Spleen (tissue), 11 donors: ENCODE measurements around the gene FAM117B. TPM values are rescaled to one million over a fixed set of nuclear protein-coding genes. Genes with fewer than 3 reads are reported as not detected.

ENCODE experiments used
- DNase-seq: peaks from one replicate; pipeline ENCODE4 v3.0.0-alpha.2; 2020
- H3K27ac ChIP-seq, 8 donors: fragments of 200-600 bp; sonication (generic) in 7 of 8; 1 replicate in 4 of 8; 2 replicates in 4 of 8; pipeline versions ENCODE4 v1.5.0 to v1.8.0; 2016 to 2021; ENCODE audit warnings: inconsistent platforms in 4 of 8, mild to moderate bottlenecking in 4 of 8, moderate library complexity in 1 of 8
- H3K27me3 ChIP-seq, 7 donors: fragments of 200-600 bp; sonication (generic) in 6 of 7; replicated peaks in 1 of 7; 1 replicate in 4 of 7; 2 replicates in 3 of 7; pipeline versions ENCODE4 v1.5.0 to v1.8.0; 2016 to 2021; ENCODE audit warnings: inconsistent platforms in 3 of 7, mild to moderate bottlenecking in 1 of 7
- H3K36me3 ChIP-seq, 6 donors: fragments of 200-600 bp; sonication (generic) in 5 of 6; 1 replicate in 4 of 6; 2 replicates in 2 of 6; pipeline versions ENCODE4 v1.5.0 to v1.8.0; 2016 to 2021; ENCODE audit warnings: inconsistent platforms in 2 of 6
- H3K4me1 ChIP-seq, 6 donors: fragments of 200-600 bp; sonication (generic) in 5 of 6; 1 replicate in 3 of 6; 2 replicates in 3 of 6; pipeline versions ENCODE4 v1.5.0 to v1.8.0; 2016 to 2021; ENCODE audit warnings: inconsistent platforms in 3 of 6
- H3K4me3 ChIP-seq, 8 donors: fragments of 200-600 bp; sonication (generic) in 7 of 8; 1 replicate in 4 of 8; 2 replicates in 4 of 8; pipeline versions ENCODE4 v1.5.0 to v1.8.0; 2016 to 2021; ENCODE audit warnings: inconsistent platforms in 4 of 8, mild to moderate bottlenecking in 4 of 8, moderate library complexity in 2 of 8
- H3K9me3 ChIP-seq, 8 donors: fragments of 200-600 bp; sonication (generic) in 7 of 8; 1 replicate in 4 of 8; 2 replicates in 4 of 8; pipeline versions ENCODE4 v1.5.0 to v1.8.0; 2016 to 2021; ENCODE audit warnings: inconsistent platforms in 4 of 8
- POLR2A ChIP-seq, 3 donors: fragments of 450-650 bp; IDR thresholded peaks; one replicate each; pipeline ENCODE4 v1.5.1; 2017; ENCODE audit warnings: antibody characterized with exemption in 3 of 3, mild to moderate bottlenecking in 1 of 3
- POLR2AphosphoS5 ChIP-seq, 3 donors: sonication (generic); formaldehyde crosslinking; IDR thresholded peaks; one replicate each; pipeline ENCODE4 v1.5.1; 2017; ENCODE audit warnings: antibody characterized with exemption in 3 of 3
- WGBS, 5 donors: extraction: QIAGEN DNeasy Blood & Tissue Kit in 3 of 5; methylation state at CpG; one replicate each; pipeline versions ENCODE4 v1.1.5 to v1.1.7; 2013 to 2018; 5-methylcytosine and 5-hydroxymethylcytosine counted together
- intact Hi-C: fragments of 100-400 bp; cut with DNase I; formaldehyde crosslinking; loops from one replicate; pipeline ENCODE4 v1.15.0; 2023; ENCODE audit warnings: low total_unique reads
- polyA plus RNA-seq, 3 donors: library from polyadenylated mRNA; stranded (reverse); fragments of 200-250 nt; gene quantifications; one replicate each; pipeline ENCODE4 v1.2.1, GENCODE V29; 2013
- total RNA-seq, 7 donors: library from RNA; depleted of rRNA in 3 of 7; stranded (reverse); fragments of >200 nt in 3 of 7; fragmentation: NEBNext Ultra II Directional in 4 of 7; extraction: Animal tissue kit (Norgen Biotek cat#: 25700) in 4 of 7; gene quantifications; one replicate each; pipeline versions ENCODE4 v1.1.0 to v1.2.1, GENCODE V29; 2016 to 2021
- TF ChIP-seq, protein P1 (sequence below), 11 experiments: fragments of 200-600 bp in 7 of 11; fragments of 450-650 bp in 4 of 11; sonication (generic) in 4 of 11; IDR thresholded peaks in 8 of 11; conservative IDR thresholded peaks in 3 of 11; 1 replicate in 7 of 11; 2 replicates in 4 of 11; pipeline versions ENCODE4 v1.4.0 to v1.8.0; 2016 to 2021; ENCODE audit warnings: antibody characterized with exemption in 11 of 11, inconsistent platforms in 4 of 11, mild to moderate bottlenecking in 1 of 11
- donor health status: healthy with polysubstance abuse.
- donor health status: DM: no; HTN: no; CAD: no; lungs with moderate emphysema.
- donor health status: DM: no; HTN: no; CAD: no.
- donor health status: Bipolar disorder and iron deficiency.
- donor health status: healthy.
- donor health status: DM: no; HTN: no; CAD: no.
- donor health status: DM: yes; HTN: yes; CAD: no.

FAM117B gene
- total and polyA plus RNA-seq, 10 donors, result 4.8 to 28.0 (median 15.1) TPM

GRCh38 chr2:202754936-202755335, 120.2 kb downstream of the FAM117B start:
- no peak overlapping the region for H3K27ac ChIP-seq
- peaks cover 0 to 45% (median 32%) of the 10 kb centered on the region in 6 donors for H3K36me3 ChIP-seq
- intact Hi-C loops, result no loop called here
- no peak for DNase-seq
- TF ChIP-seq, protein P1, sequence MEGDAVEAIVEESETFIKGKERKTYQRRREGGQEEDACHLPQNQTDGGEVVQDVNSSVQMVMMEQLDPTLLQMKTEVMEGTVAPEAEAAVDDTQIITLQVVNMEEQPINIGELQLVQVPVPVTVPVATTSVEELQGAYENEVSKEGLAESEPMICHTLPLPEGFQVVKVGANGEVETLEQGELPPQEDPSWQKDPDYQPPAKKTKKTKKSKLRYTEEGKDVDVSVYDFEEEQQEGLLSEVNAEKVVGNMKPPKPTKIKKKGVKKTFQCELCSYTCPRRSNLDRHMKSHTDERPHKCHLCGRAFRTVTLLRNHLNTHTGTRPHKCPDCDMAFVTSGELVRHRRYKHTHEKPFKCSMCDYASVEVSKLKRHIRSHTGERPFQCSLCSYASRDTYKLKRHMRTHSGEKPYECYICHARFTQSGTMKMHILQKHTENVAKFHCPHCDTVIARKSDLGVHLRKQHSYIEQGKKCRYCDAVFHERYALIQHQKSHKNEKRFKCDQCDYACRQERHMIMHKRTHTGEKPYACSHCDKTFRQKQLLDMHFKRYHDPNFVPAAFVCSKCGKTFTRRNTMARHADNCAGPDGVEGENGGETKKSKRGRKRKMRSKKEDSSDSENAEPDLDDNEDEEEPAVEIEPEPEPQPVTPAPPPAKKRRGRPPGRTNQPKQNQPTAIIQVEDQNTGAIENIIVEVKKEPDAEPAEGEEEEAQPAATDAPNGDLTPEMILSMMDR (IDR thresholded peaks at IDR 0.05 in 8 of 11, conservative IDR thresholded peaks at IDR 0.05 in 3 of 11), result no peak
- TF ChIP-seq POLR2A (IDR thresholded peaks at IDR 0.05) (no peak), POLR2AphosphoS5 (IDR thresholded peaks at IDR 0.05) (no peak)
- H3K9me3 ChIP-seq, result peaks cover 0 to 10% (median 0%) of the 10 kb centered on the region in 8 donors
- WGBS, 5 donors, result 77 to 91% (median 86%) methylated on average over 6 of the region's 6 CpGs
- H3K4me1 ChIP-seq, result peaks cover 0 to 22% (median 6%) of the 10 kb centered on the region in 6 donors
- H3K4me3 ChIP-seq, result no peak overlapping the region
- no peaks in the 10 kb centered on the region for H3K27me3 ChIP-seq

DNA sequence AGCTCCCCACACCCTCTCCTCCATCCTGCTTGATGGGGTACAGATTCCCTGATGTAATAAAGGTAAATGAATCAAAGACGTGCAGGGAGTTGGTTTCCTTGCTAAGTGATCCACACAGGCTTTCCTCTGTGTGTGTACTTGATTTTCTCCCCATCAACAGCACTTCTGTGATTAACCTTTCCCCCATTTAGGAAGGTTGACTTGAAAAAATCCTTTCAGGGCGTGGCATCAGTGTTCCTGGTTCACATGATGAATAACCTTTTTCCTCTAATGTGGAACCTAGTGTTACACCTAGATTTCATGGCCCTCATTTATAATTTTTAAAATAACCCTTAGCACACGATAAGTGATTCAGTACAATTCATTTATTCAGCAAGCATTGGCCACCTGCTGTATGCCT, 121.8 kb downstream of the FAM117B start:
- Histone ChIP-seq H3K27me3 (no peaks in the 10 kb centered on the region), H3K36me3 (peaks cover 0 to 61% (median 38%) of the 10 kb centered on the region in 6 donors), H3K27ac (no peak overlapping the region), H3K4me1 (peaks cover 0 to 6% (median 0%) of the 10 kb centered on the region in 6 donors), H3K9me3 (peaks cover 0 to 10% (median 0%) of the 10 kb centered on the region in 8 donors), H3K4me3 (no peak overlapping the region)
- TF ChIP-seq POLR2AphosphoS5 (IDR thresholded peaks at IDR 0.05) (no peak), POLR2A (IDR thresholded peaks at IDR 0.05) (no peak)
- TF ChIP-seq, protein P1 (IDR thresholded peaks at IDR 0.05 in 8 of 11, conservative IDR thresholded peaks at IDR 0.05 in 3 of 11), result no peak
- no peak for DNase-seq
- 91 to 99% (median 94%) methylated on average over 3 of the region's 3 CpGs for whole genome bisulfite sequencing, 5 donors
- intact Hi-C loops, result no loop called here

GRCh38 chr2:202757339-202757738, 122.6 kb downstream of the FAM117B start:
- H3K4me3 ChIP-seq, result no peak overlapping the region
- 91 to 96% (median 95%) methylated on average over 5 of the region's 5 CpGs for WGBS, 5 donors
- H3K36me3 ChIP-seq, result peaks cover 0 to 67% (median 38%) of the 10 kb centered on the region in 6 donors
- H3K4me1 ChIP-seq, result peaks cover 0 to 2% (median 0%) of the 10 kb centered on the region in 6 donors
- H3K27me3 ChIP-seq, result no peaks in the 10 kb centered on the region
- TF ChIP-seq POLR2AphosphoS5 (IDR thresholded peaks at IDR 0.05) (no peak), POLR2A (IDR thresholded peaks at IDR 0.05) (no peak)
- TF ChIP-seq, protein P1 (IDR thresholded peaks at IDR 0.05 in 8 of 11, conservative IDR thresholded peaks at IDR 0.05 in 3 of 11), result no peak
- H3K27ac ChIP-seq, result no peak overlapping the region
- intact Hi-C loops, result no loop called here
- peaks cover 0 to 10% (median 0%) of the 10 kb centered on the region in 8 donors for H3K9me3 ChIP-seq
- no peak for DNase-seq

DNA sequence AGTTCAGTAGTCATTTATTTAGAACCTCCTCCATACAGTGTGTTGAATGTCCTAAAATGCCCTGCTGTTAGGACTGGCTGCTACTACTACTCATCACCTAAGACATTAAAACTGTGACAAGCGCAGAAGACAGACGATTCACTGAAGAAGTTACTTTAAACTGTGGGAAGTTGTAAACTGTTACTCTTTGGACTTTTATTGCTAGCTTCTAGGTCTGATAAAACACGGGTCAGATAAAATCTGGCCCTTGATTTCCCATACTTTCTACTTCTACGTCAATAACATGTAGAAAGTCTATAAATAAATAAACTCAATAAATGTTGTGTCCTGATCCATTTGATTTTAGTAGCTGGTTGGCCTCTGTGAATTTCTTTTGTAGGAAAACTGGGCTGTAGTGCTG, 123.4 kb downstream of the FAM117B start:
- TF ChIP-seq POLR2A (IDR thresholded peaks at IDR 0.05), result no peak
- TF ChIP-seq, protein P1 (IDR thresholded peaks at IDR 0.05 in 8 of 11, conservative IDR thresholded peaks at IDR 0.05 in 3 of 11), result no peak
- TF ChIP-seq POLR2AphosphoS5 (IDR thresholded peaks at IDR 0.05), result no peak
- Histone ChIP-seq H3K4me3 (no peak overlapping the region), H3K27ac (no peak overlapping the region), H3K9me3 (peaks cover 0 to 5% (median 0%) of the 10 kb centered on the region in 8 donors), H3K36me3 (peaks cover 0 to 67% (median 38%) of the 10 kb centered on the region in 6 donors), H3K27me3 (no peaks in the 10 kb centered on the region), H3K4me1 (peaks cover 0 to 9% (median 0%) of the 10 kb centered on the region in 6 donors)
- no peak for DNase-seq
- 88 to 94% (median 92%) methylated on average over 4 of the region's 4 CpGs for WGBS, 5 donors
- intact Hi-C loops, result no loop called here
